SK-N-SH treated with all-trans-retinoic acid at 6 μM for 48 hours (cell line): ENCODE data around the gene CACNA2D4.

Experiments used
- ARNTL ChIP-seq: fragments of 450-650 bp; formaldehyde crosslinking; IDR thresholded peaks from 2 replicates; pipeline ENCODE4 v1.5.0; 2020; ENCODE audit warnings: low read depth, mild to moderate bottlenecking, moderate library complexity, borderline replicate concordance
- CSDC2 ChIP-seq: fragments of 250-450 bp; sonication (Bioruptor Pico); IDR thresholded peaks from 2 replicates; pipeline ENCODE4 v1.5.0; 2020; ENCODE audit warnings: mild to moderate bottlenecking, moderate library complexity
- ISL1 ChIP-seq: fragments of 250-450 bp; sonication (Bioruptor Pico); IDR thresholded peaks from 2 replicates; pipeline ENCODE4 v2.1.2; 2022; ENCODE audit warnings: mild to moderate bottlenecking, moderate library complexity
- RARB ChIP-seq: fragments of 250-450 bp; sonication (Bioruptor Pico); IDR thresholded peaks from 2 replicates; pipeline ENCODE4 v1.8.0; 2021; ENCODE audit warnings: mild to moderate bottlenecking, moderate library complexity
- SNAI2 ChIP-seq: fragments of 250-450 bp; sonication (Bioruptor Pico); IDR thresholded peaks from 2 replicates; pipeline ENCODE4 v1.5.0; 2020; ENCODE audit warnings: mild to moderate bottlenecking, moderate library complexity
- ZFP30 ChIP-seq: fragments of 450-650 bp; formaldehyde crosslinking; IDR thresholded peaks from 2 replicates; pipeline ENCODE4 v1.5.0; 2022; ENCODE audit warnings: mild to moderate bottlenecking, moderate library complexity
- TF ChIP-seq, protein P1 (sequence below): fragments of 250-450 bp; sonication (Bioruptor Pico); IDR thresholded peaks from 2 replicates; pipeline ENCODE4 v1.8.0; 2021; ENCODE audit warnings: low read depth, mild to moderate bottlenecking, moderate library complexity, borderline replicate concordance

- TF ChIP-seq ARNTL (no peak), ISL1 (CRISPR knock-in tag) (no peak), ZFP30 (CRISPR knock-in tag) (no peak), SNAI2 (CRISPR knock-in tag) (no peak), CSDC2 (CRISPR knock-in tag) (no peak), RARB (CRISPR knock-in tag) (no peak)
- TF ChIP-seq, protein P1, sequence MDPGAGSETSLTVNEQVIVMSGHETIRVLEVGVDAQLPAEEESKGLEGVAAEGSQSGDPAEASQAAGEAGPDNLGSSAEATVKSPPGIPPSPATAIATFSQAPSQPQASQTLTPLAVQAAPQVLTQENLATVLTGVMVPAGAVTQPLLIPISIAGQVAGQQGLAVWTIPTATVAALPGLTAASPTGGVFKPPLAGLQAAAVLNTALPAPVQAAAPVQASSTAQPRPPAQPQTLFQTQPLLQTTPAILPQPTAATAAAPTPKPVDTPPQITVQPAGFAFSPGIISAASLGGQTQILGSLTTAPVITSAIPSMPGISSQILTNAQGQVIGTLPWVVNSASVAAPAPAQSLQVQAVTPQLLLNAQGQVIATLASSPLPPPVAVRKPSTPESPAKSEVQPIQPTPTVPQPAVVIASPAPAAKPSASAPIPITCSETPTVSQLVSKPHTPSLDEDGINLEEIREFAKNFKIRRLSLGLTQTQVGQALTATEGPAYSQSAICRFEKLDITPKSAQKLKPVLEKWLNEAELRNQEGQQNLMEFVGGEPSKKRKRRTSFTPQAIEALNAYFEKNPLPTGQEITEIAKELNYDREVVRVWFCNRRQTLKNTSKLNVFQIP: no peak
Observed at GRCh38 chr12:1792406-1792805, 126.0 kb downstream of the CACNA2D4 start.
